ENCODE data around the gene APOE. TPM values are rescaled to one million over a fixed set of nuclear protein-coding genes. Genes with fewer than 3 reads are reported as not detected.

APOE gene
- total and polyA plus RNA-seq, 9 of the 15 experiments (the other 6 are each of a cell fraction or from before 2014, with no cell fraction given) = 0.14 to 180 (median 58.1) TPM; not detected in 1

GRCh38 chr19:44890366-44891015 is 15.1 kb upstream of the APOE start (continued):
- no peak for TF ChIP-seq ZBTB49 (CRISPR knock-in tag; IDR thresholded peaks at IDR 0.05; ENCODE audit: borderline replicate concordance)
- peak; percentile 91 for TF ChIP-seq GABPA (tag; conservative IDR thresholded peaks at IDR 0.05; ENCODE audit: low read depth)
- no peak for TF ChIP-seq ZFP36 (IDR thresholded peaks at IDR 0.05; ENCODE audit: low read depth, low read length, partially characterized antibody)
- TF ChIP-seq ZKSCAN1 (IDR thresholded peaks at IDR 0.05; ENCODE audit: low read depth, low read length) = no peak
- no peak for TF ChIP-seq SMC3 (conservative IDR thresholded peaks at IDR 0.05; ENCODE audit: insufficient read depth, low read depth, low read length)
- no peak for TF ChIP-seq IRF2 (CRISPR knock-in tag; IDR thresholded peaks at IDR 0.05)
- TF ChIP-seq PATZ1 (CRISPR knock-in tag; IDR thresholded peaks at IDR 0.05; ENCODE audit: borderline replicate concordance) = no peak
- peak; percentile 82 for TF ChIP-seq ELF2 (CRISPR knock-in tag; IDR thresholded peaks at IDR 0.05)
